NCI-H2081 treated with DMSO at 0.1 percent for 48 hours (cell line): Measurements from ENCODE around the gene ARHGEF12.

Experiments used
- DNase-seq: peaks from one replicate; lab custom pipeline; 2025; lab: John Stamatoyannopoulos, UW

The ARHGEF12 gene

DNA sequence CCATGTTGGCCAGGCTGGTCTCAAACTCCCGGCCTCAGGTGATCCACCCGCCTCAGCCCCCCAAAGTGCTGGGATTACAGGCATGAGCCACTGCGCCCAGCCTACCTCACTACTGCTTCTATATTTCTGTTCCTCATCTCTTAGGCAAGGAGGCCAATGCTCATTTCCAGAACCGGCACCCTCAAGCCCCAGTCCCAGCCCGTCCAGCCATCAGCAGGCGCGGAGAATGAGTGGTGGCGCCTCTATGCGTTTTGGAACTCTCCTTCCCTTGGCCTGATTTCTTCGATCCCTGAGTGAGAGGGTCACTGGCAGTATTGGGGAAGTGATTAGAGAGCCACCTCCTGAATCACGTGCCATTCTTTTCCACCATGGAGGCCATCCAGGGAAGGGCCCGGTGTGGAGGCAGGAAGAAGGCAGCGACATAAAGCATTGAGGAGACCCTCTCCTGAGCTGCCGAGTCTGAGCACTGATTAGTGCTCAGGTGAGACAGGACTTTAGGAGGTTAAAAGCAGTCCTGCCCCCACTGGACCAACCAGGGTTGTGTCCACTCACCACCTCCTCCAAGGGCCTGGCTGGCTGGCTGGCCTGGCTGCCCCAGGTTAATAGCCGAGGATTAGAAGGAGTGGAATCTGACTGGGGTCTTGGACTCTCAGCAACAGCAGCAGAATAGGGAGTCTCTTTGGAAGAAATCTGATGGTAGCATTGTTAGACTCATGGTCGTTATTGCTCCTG lies 184.0 kb downstream of the ARHGEF12 start:
- no peak for DNase-seq

DNA sequence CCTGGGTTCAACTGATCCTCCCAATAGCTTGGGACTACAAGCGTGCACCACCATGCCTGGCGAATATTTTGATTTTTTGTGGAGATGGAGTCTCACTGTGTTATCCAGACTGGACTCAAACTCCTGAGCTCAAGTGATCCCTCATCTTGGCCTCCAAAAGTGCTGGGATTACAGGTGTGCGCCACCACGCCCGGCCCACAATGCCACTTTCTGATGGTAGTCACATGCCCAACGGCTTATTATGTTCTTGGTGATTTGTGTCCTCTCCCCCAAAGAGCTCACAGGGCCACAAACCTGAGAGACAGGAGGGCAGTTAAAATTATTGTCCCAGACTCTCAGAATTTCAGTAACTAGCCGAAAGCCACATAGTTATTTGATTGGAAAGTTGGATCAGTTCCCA lies 185.0 kb downstream of the ARHGEF12 start:
- DNase-seq, result no peak

DNA sequence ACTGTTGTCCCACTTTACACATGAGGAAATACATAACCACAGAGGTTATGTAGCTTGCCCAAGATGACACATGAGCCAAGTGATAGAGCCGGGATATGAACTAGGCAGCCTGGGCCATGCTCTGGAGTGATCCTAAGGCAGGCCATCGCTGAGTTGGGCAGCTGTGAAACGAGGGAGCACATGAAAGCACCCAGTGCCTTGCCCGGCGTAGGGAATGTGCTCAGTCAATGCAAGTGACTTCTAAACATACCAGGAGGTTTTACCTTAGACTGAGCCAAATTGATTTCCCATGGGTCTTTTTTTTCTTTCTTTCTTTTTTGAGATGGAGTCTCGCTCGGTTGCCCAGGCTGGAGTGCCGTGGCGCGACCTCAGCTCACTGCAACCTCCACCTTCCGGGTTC lies 185.8 kb downstream of the ARHGEF12 start:
- no peak for DNase-seq

DNA sequence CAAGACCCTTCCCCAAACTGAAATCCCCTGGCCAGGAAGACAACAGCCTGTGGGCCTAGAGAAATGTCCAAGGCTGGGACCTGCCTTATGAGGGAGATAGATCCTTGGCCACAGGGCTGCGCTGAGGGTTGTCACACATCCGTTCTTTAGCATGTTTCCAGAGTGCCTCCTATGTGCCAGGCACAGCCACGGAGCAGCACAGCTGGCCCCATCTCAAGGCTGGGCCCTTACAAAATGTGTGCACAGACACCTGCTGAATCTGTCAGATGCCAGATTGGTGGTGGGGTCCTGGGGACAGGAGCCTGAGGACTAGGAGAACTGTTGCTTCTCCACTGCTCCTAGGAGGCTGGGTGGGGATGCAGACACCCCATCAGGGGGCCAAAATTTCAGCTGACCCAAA lies 186.5 kb downstream of the ARHGEF12 start:
- DNase-seq, result no peak

DNA sequence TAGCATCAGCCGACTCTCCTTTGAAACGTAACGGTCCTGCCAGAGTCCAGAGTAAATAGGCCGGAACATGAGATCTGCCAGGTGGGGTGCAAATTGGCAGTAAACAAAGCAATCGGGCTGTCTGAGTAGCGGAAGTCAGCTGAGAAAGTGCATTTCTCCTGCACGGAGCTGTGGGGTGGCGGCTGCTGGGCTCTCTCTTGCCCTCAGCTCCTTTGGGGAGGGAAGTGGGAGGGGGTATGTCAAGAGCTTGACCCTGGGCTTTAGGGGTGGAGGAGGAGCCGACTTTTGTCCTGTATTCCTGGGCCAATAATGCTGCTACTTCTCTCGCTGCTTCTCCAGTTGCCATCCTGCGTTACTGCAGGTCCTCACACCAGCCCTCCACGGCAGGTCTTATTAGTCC lies 187.0 kb downstream of the ARHGEF12 start:
- no peak for DNase-seq

DNA sequence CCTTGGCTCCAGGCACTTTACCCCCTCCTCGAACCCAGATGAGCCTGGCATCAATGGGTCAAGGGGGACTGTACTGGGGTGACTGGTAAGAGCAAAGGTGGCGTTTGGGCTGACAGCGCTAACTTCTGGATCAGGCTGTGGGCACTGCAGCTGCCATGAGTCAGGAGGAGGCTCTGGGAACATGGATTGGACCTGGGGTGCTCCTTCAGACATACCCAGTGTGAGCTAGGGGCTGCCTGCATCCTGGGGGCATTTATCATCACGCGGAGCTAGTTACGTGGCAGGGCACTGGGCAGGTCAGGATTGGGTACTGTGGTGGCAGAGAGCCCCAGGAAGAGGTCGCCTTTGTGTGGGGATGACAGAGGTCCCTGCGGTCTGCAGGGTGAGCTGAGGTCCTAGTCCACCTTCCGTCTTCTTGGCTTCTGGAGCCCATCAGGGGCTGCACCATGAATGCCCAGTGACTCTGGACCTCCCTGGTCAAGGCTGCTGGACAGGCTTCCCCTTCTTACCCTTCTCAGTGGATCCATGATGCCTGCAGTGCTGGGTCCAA lies 188.4 kb downstream of the ARHGEF12 start:
- DNase-seq, result no peak

DNA sequence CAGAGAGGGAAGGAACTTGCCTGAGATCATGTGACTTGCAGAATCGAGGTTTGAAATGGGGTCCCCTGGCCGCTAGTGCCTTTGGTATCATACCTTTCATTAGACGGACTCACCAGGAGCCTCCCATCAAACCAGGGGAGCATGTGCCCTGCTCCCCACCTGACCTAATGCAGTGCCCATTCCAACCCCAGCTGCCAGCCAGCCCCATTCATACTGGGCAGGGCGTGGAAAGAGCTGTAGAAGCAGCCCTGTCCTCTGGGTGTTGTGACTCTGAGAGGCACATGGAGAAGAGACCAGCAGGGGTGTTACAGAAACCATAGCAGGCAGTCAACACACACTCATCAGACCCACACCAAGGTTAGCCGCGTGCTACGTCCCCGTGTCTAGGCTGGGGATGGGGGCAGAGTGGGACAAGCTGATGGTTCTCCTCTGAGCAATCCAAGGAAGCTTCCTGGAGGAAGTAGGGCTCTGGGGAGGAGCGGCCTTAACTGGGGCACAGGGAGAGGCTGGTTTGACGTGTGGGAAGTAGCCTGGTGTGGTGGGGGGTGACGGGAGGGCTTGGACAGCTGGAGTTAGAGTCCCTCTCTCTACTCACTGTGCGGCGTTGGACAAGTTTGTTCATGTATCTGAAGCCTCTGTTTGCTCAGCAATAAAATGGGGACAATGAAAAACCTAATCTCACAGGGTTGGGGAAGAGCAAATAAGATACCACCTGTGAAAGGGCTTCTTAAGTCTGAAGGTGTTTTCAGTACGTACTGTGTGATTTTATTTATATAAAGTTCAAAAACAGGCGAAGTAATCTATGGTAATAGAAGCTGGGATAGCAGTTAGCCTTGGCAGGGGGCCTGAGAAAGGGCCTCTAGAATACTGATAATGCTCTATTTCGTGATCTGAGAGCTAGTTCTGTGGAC lies 189.3 kb downstream of the ARHGEF12 start:
- no peak for DNase-seq

DNA sequence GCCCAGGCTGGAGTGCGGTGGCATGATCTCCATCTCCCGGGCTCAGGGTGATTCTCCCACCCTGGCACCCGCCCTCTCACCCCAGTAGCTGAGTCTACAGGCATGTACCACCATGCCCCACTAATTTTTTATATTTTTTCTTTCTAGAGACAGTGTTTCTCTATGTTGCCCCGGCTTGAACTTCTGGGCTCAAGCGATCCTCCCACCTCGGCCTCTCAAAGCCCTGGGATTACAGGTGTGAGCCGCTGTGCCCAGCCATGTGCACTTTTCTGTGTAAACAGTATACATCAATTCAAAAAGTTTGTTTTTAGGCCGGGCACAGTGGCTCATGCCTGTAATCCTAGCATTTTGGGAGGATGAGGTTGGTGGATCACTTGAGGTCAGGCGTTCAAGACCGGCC lies 190.0 kb downstream of the ARHGEF12 start:
- no peak for DNase-seq

DNA sequence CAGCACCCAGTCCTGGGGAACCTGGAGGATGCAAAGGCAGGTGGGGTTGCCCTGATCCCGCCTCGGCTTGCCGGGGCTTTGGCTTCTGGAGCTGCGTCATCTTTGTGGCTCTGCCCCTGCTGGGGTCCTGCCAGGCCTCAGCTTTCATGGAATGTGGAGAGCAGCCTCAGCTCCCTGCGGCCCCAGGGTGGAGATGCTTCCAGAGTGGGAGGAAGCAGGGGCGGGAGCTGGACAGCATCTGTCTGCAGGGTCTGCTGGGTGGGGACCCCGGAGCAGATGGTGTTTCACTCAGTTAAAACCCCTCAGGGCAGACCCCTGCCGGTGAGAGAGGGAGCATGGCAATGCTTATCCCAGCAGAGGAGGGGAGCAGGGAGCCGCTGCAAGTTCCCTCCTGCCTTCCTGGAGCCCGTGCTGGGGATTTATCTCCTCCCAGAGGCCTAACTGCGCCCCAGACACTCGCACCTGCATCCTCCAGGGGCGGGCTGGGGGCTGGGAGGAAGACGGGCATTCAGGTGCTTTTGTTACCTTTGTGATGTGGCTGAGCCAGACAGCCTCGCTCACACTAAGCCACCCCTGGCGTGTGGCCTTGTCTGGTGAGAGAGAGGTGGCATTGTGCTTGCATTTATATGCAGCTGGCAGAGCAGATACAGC lies 191.0 kb downstream of the ARHGEF12 start:
- DNase-seq, result no peak

DNA sequence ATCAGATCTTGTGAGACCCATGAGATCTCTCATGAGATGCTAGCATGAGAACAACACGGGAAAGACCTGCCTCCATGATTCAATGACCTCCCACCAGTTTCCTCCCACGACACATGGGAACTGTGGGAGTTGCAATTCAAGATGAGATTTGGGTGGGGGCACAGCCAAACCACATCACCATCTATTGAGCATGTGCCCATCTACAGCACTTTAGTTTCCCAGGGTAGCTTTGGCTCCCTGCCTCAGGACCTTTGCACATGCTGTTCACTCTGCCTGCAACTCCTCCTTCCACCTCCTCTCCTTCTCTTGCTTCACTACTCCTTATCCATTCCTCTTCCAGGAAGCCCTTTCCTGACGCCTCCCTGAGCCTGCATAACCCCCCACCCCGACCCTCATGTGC lies 192.5 kb downstream of the ARHGEF12 start:
- no peak for DNase-seq

DNA sequence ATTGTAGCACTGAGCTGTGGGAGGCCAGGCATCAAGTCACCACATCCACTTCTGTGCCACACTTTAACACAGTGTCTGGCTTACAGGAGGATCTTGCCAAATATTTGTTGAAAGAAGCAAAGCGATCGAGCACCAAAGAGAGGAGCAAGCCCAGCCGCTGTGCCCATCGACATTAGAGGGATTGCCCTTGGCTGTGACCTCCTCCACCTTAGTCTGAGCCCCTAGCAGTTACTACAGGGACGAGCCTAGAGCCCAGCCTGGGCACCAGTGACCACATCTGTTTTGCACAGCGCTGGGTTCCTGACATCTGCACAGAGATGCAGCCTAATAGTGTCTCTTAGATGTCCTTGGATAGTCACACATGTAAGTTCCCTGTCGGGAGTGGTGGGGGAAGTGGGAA lies 193.0 kb downstream of the ARHGEF12 start:
- DNase-seq, result no peak

DNA sequence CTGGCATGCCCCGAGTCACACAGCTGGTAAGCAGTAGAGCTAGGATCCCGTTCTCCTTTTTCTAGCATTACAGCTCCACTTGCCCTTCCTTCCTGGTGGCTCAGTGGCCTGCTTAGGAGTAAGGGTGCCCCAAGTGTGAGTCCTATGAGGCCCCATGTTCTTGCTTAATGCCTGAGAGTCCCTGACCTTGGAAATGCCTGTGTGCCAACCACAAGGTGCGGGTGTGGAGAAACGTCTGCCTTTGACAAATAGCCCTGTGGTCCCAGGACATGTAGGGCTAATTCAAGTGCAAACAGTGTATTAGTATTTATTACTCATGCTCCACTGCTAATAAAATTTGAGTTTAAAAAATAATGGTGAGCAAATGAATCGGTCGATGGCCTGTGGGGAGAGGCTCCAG lies 193.7 kb downstream of the ARHGEF12 start:
- DNase-seq, result no peak

DNA sequence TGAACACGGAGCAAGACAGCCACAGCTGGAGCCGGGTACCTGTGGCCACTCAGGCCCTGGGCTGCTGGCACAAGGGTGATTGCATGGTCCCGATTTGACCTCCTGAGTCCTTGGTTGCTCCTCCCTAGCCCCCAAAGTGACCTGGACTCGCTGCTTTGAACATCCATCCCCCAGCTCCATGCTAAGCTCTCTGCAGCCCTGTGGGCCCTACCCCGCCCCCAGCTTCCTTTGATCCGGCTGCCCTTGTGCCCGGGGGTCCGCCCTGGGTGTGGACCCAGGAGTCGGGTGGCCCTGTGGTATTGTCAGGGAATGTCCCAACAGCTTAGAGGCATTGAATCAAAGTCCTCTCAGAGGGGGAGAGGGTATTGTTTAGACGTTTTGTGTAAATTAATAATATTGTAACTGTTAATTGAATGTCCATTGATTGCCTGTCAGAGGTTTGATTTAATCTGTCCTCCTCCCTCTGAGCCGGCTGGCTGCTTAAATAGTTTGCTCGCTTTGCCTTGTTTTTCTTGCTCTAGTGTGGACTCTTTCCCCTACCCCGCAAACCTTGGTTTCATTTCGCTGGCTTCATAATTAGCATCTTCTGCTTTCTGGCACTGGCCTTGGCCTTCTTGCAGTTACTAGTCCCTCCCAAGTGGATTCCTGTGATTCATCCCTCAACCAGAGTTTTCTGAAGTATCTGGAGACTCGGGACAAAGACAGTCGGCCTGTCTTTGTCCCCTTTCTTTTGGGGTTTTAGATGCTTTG lies 196.0 kb downstream of the ARHGEF12 start:
- no peak for DNase-seq

DNA sequence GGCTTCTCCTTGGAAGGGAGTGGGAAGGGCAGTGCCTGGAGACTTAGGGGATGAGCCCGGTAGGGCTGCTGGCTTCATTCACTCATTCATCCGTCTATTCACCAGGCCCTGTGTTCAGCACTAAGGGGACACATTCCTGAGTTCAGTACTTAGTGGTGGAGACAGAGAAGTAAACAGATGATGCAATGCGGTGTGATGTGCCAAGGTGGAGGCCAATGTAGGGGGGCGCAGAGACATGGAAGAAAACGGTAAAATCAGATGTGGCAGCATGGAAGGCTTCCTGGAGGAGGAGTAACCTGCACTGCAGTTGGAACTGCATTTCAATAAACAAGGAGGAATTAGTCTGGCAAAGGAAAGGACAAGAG lies 196.6 kb downstream of the ARHGEF12 start:
- DNase-seq, result no peak

DNA sequence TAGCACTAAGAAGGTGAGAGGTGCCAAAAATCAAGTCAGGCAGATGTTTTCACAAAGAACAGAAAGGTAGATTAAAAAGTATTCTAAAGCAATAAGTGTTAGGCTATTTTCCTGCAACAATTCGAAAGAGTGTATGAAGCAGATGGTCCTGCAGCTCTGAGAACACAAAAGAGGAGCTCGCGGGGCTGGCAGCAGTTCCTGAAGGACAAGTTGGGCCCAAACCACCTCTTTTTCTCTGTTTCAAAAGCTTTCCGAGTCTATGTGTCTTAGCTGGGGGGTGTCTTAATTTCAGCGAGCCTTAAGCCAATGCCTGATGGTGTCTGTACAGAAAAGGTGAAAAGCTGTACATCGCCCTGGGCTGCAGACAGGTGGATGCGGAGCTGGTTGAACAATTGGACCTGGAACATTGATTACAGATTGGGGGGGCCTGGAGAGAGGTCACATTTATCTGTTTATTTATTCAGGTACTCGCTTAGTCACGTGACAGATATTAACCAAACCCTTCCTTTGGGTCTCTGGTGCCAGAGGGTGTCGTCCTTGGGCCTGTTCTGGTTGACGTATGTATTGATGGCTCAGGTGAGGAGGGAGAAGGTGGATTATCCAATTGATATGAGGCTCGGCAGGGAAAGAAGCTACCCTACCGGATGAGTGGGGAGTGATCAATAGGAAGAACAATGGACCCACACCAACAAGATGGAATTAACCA lies 200.0 kb downstream of the ARHGEF12 start:
- DNase-seq, result no peak

DNA sequence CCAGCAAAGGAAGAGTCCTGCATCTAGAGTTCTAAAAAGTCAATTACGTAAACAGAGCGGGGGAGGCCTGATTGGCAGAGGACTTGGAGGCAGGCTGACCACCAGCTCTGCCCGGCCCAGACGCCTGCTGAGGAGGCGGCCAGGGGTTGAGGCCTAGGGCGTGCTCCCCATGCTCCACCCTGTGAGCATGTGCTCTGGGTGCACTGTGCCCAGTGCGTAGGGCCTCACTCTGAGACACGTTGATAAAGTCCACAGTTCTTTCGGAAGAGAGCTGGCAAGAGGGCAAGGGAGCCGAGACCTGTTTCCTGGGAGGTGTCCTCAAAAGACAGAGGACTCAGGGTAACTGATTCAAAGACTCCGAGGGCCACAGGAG lies 200.6 kb downstream of the ARHGEF12 start:
- DNase-seq, result no peak

DNA sequence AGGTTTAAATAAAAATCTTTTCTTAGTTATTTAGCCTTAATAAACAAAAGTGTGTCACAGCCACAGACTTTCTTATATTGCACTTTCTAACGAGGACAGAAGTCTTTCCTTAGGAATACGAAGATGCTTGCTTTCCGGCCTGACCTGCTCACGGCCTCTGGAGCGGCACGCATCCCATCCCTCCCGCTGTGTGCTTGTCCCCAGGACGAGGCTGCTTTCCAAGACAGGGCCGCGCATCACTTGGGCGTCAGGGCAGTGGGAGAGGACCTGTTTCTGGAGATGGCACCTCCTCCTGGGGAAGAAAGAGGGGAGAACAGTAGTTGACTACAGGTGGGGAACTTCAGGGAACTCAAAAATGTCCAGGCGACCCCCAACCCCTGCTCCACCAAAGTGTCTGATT lies 201.8 kb downstream of the ARHGEF12 start:
- DNase-seq, result no peak

DNA sequence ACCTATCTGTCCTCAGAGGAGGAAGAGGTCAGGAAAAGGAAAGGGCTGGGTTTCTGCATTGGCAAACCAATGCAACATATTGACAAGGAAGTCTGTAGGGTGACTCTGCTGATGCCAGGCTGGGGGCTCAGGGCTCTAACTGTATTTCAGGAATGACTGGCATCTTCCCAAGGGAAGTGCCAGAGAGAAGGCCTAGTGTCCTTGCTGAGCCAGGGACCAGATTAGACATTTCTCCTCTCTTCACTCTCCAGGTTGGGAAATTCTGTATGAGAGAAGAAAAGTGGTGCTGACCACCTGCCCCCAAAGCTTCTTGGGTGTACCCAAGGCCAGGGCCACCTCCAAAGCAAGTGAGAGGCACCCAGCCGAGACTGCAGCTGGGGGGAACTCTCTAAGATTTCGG lies 202.5 kb downstream of the ARHGEF12 start:
- DNase-seq, result no peak
